SH-SY5Y (cell line): ENCODE data around the gene XXYLT1.

Experiments
- GATA2 ChIP-seq: IDR thresholded peaks from 2 replicates; pipeline ENCODE4 v1.6.1; 2011; ENCODE audit warnings: mild to moderate bottlenecking, low read depth, low read length
- GATA3 ChIP-seq: IDR thresholded peaks from 2 replicates; pipeline ENCODE4 v1.6.1; 2011; ENCODE audit warnings: low read depth, mild to moderate bottlenecking, low read length, moderate library complexity

GRCh38 chr3:195191580-195191979, 79.4 kb downstream of the XXYLT1 start:
- TF ChIP-seq GATA3 (no peak), GATA2 (no peak)
